Gastroesophageal sphincter (tissue), 3 donors: Measurements from ENCODE around the gene GPRC5B.

ENCODE experiments used
- POLR2A ChIP-seq, 2 donors: fragments of 450-650 bp; IDR thresholded peaks; one replicate each; pipeline ENCODE4 v1.6.1; 2017; ENCODE audit warnings: antibody characterized with exemption in 2 of 2, mild to moderate bottlenecking in 2 of 2, moderate library complexity in 1 of 2
- POLR2AphosphoS5 ChIP-seq: sonication (generic); formaldehyde crosslinking; IDR thresholded peaks from one replicate; pipeline ENCODE4 v1.6.1; 2017; ENCODE audit warnings: antibody characterized with exemption
- TF ChIP-seq, protein P1 (sequence below), 4 experiments: fragments of 200-600 bp in 2 of 4; fragments of 450-650 bp in 2 of 4; sonication (generic) in 1 of 4; IDR thresholded peaks; one replicate each; pipeline ENCODE4 v1.5.1; 2017 to 2019; ENCODE audit warnings: antibody characterized with exemption in 4 of 4, mild to moderate bottlenecking in 2 of 4, moderate library complexity in 2 of 4

DNA sequence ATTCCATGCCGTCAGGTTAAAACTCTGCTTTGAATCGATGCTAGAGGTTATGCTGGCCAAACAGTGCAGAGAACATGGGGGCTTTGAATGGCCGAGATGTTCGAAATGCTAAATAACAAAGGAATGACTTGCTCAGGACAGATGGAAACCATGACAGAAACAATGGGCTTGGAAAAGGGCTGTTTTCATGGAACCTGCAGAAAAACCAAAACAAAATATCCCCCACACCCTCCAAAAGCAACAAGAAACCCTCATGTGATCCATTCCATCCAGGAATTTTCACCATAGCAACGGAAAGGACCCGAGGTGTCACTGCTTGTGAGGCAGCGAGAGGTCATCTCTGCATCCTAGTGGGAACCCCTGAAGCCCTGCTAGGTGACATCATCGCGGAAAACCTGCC, 25.5 kb downstream of the GPRC5B start:
- TF ChIP-seq POLR2AphosphoS5 (no peak), POLR2A (IDR thresholded peaks at IDR 0.05) (no peak)
- TF ChIP-seq, protein P1, sequence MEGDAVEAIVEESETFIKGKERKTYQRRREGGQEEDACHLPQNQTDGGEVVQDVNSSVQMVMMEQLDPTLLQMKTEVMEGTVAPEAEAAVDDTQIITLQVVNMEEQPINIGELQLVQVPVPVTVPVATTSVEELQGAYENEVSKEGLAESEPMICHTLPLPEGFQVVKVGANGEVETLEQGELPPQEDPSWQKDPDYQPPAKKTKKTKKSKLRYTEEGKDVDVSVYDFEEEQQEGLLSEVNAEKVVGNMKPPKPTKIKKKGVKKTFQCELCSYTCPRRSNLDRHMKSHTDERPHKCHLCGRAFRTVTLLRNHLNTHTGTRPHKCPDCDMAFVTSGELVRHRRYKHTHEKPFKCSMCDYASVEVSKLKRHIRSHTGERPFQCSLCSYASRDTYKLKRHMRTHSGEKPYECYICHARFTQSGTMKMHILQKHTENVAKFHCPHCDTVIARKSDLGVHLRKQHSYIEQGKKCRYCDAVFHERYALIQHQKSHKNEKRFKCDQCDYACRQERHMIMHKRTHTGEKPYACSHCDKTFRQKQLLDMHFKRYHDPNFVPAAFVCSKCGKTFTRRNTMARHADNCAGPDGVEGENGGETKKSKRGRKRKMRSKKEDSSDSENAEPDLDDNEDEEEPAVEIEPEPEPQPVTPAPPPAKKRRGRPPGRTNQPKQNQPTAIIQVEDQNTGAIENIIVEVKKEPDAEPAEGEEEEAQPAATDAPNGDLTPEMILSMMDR (IDR thresholded peaks at IDR 0.05) = no peak
